ENCODE measurements around the gene TNPO2. TPM values are rescaled to one million over a fixed set of nuclear protein-coding genes. Genes with fewer than 3 reads are reported as not detected.
A peak's percentile ranks its signal among the peaks of the same experiment; 100 is the strongest.

Gene TNPO2
- total and polyA plus RNA-seq, 2 of the 13 experiments (the other 11 are each of a cell fraction or from before 2014, with no cell fraction given), result 31.7 to 61.0 TPM

- TF ChIP-seq ZNF407 (CRISPR knock-in tag; IDR thresholded peaks at IDR 0.05; ENCODE audit: not compliant biosample characterization), result peak; percentile 15
- TF ChIP-seq HMGXB4 (CRISPR knock-in tag; IDR thresholded peaks at IDR 0.05; ENCODE audit: borderline replicate concordance in 1 of 2, low read depth in 1 of 2), result peak in 1 of 2 experiments; percentile 12; a peak in 1 of 4 replicates
- TF ChIP-seq AKAP8 (CRISPR knock-in tag; IDR thresholded peaks at IDR 0.05), result peak; percentile 41; the same call in 1 of the 2 replicates
- peak; percentile 57 for TF ChIP-seq ZFY (CRISPR knock-in tag; IDR thresholded peaks at IDR 0.05)
- 0 out of 2 replicates have a peak, but pooled peaks have one; percentile 35 for TF ChIP-seq ZNF280D (CRISPR knock-in tag; IDR thresholded peaks at IDR 0.05)
- TF ChIP-seq ZC3H13 (CRISPR knock-in tag; IDR thresholded peaks at IDR 0.05), result 0 out of 2 replicates have a peak, but pooled peaks have one; percentile 38
- TF ChIP-seq SRF (IDR thresholded peaks at IDR 0.05; ENCODE audit: low read depth, low read length), result no peak
- no peak for TF ChIP-seq ARNT (IDR thresholded peaks at IDR 0.05)
- TF ChIP-seq ZMYM2 (CRISPR knock-in tag; IDR thresholded peaks at IDR 0.05), result no peak
- peak; percentile 17; the same call in 1 of the 2 replicates for TF ChIP-seq KDM2A (CRISPR knock-in tag; IDR thresholded peaks at IDR 0.05; ENCODE audit: borderline replicate concordance, low read depth)
- TF ChIP-seq CTCF (CRISPR knock-in tag; IDR thresholded peaks at IDR 0.05), result no peak
- 0 out of 2 replicates have a peak, but pooled peaks have one; percentile 40 for TF ChIP-seq ZNF563 (CRISPR knock-in tag; IDR thresholded peaks at IDR 0.05)
Measured at GRCh38 chr19:12720851-12721655, 2.7 kb downstream of the TNPO2 start (continued).
